Stomach (tissue), 9 donors: Measurements from ENCODE around the gene MED15. TPM values are rescaled to one million over a fixed set of nuclear protein-coding genes. Genes with fewer than 3 reads are reported as not detected.
A peak's percentile ranks its signal among the peaks of the same experiment; 100 is the strongest.

Experiments used
- DNase-seq, 2 donors: peaks; one replicate each; pipeline versions ENCODE4 v3.0.0 to v3.0.0-alpha.2; 2013 to 2019
- H3K27ac ChIP-seq, 5 donors: fragments of 200-600 bp in 4 of 5; sonication (generic) in 4 of 5; one replicate each; pipeline ENCODE4 v1.5.1; 2013 to 2019; ENCODE audit warnings: mild to moderate bottlenecking in 1 of 5, moderate library complexity in 1 of 5
- H3K27me3 ChIP-seq, 3 donors: fragments of 200-600 bp; sonication (generic); one replicate each; pipeline ENCODE4 v1.5.1; 2017 to 2019; ENCODE audit warnings: mixed run types in 1 of 3
- H3K36me3 ChIP-seq, 4 donors: fragments of 200-600 bp; sonication (generic); 1 replicate in 3 of 4; 2 replicates in 1 of 4; pipeline ENCODE4 v1.5.1; 2016 to 2019
- H3K4me1 ChIP-seq, 4 donors: fragments of 200-600 bp; sonication (generic); one replicate each; pipeline ENCODE4 v1.5.1; 2016 to 2019
- H3K4me3 ChIP-seq, 4 donors: fragments of 200-600 bp; sonication (generic) in 3 of 4; one replicate each; pipeline ENCODE4 v1.5.1; 2016 to 2019; ENCODE audit warnings: mild to moderate bottlenecking in 1 of 4
- H3K9me3 ChIP-seq, 4 donors: fragments of 200-600 bp; sonication (generic); one replicate each; pipeline ENCODE4 v1.5.1; 2016 to 2019
- CTCF ChIP-seq, 7 experiments: fragments of 450-650 bp in 4 of 7; fragments of 200-600 bp in 3 of 7; sonication (generic) in 3 of 7; IDR thresholded peaks; one replicate each; pipeline ENCODE4 v1.5.1; 2016 to 2019; ENCODE audit warnings: antibody characterized with exemption in 7 of 7, control low read depth in 2 of 7, mild to moderate bottlenecking in 1 of 7
- EP300 ChIP-seq: sonication (generic); formaldehyde crosslinking; IDR thresholded peaks from one replicate; pipeline ENCODE4 v1.6.1; 2017; ENCODE audit warnings: antibody characterized with exemption
- POLR2A ChIP-seq, 4 donors: fragments of 450-650 bp; IDR thresholded peaks; one replicate each; pipeline ENCODE4 v1.6.1; 2016; ENCODE audit warnings: antibody characterized with exemption in 4 of 4, control low read depth in 2 of 4, mild to moderate bottlenecking in 1 of 4, moderate library complexity in 1 of 4
- POLR2AphosphoS5 ChIP-seq, 3 donors: sonication (generic); formaldehyde crosslinking; IDR thresholded peaks; one replicate each; pipeline ENCODE4 v1.6.1; 2016; ENCODE audit warnings: antibody characterized with exemption in 3 of 3
- WGBS, 5 donors: extraction: QIAGEN DNeasy Blood & Tissue Kit in 3 of 5; methylation state at CpG; one replicate each; pipeline versions ENCODE4 v1.1.5 to v1.1.7; 2013 to 2018; 5-methylcytosine and 5-hydroxymethylcytosine counted together
- intact Hi-C: fragments of 100-400 bp; cut with DNase I; formaldehyde crosslinking; loops from one replicate; pipeline ENCODE4 v1.15.1; 2023; ENCODE audit warnings: low total_unique reads
- polyA plus RNA-seq, 3 donors: library from polyadenylated mRNA; stranded (reverse); fragments of 200-250 nt; gene quantifications; one replicate each; pipeline ENCODE4 v1.2.3, GENCODE V29; 2013
- total RNA-seq, 5 donors: library from RNA; depleted of rRNA; stranded (reverse); fragments of >200 nt; gene quantifications; one replicate each; pipeline versions ENCODE4 v1.1.0 to v1.2.3, GENCODE V29; 2014 to 2016
- donor health status: healthy with polysubstance abuse.
- donor health status: Bipolar disorder and iron deficiency.
- donor health status: healthy.

MED15 gene
- total and polyA plus RNA-seq, 8 donors = 28.3 to 289 (median 69.6) TPM

DNA sequence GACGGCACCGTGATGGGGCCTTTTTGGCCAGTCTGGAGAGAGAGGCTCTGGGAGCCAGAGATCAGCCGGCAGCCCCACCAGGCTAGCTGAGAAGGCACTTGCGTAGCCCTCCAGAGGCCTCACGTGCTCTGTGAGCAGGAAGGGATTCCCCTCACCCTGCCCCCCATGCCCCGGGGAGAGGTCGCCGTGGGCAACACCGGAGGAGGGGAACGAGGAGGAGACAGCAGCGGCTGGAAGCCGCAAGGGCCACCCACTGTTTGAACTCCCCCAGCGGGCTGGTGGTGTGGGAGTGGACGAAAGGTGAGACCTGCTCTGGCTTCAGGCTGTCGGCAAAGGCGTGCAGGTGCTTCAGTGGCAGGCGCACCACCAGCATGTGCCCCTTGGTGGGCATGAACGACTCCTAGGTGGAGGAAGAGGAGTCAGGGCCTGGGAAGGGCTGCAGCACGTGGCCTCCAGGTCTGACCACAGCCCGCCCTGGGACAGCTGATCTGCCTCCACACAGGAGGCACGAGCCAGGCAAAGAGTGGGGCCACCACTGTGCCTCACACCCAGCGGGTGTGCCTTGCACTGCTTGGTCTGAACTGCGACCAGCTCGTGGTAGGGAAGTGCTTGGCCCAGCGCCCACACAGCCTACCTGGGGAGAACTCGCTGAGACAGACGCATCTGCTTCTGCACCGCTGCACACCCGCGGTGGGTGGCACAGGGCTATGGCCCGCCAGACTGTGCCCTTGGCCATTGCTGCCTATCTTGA, 99.9 kb downstream of the MED15 start:
- Histone ChIP-seq H3K27ac (no peak overlapping the region), H3K9me3 (no peaks in the 10 kb centered on the region), H3K27me3 (peaks cover 0 to 22% (median 0%) of the 10 kb centered on the region in 3 donors), H3K36me3 (no peaks in the 10 kb centered on the region), H3K4me1 (peaks cover 3 to 17% (median 9%) of the 10 kb centered on the region in 4 donors), H3K4me3 (no peak overlapping the region)
- 37 to 58% (median 46%) methylated on average over 24 to 31 of the region's 31 CpGs for whole genome bisulfite sequencing, 5 donors
- TF ChIP-seq EP300 = no peak
- no peak for TF ChIP-seq POLR2AphosphoS5 (IDR thresholded peaks at IDR 0.05)
- TF ChIP-seq POLR2A (IDR thresholded peaks at IDR 0.05) = no peak
- TF ChIP-seq CTCF (IDR thresholded peaks at IDR 0.05) = no peak
- intact Hi-C loops = loop anchor here (10.0 kb wide), 1 partner anchor 87 kb away; no protein-coding TSS in a partner anchor
- DNase-seq = peak in 1 of 2 donors; percentile 63

GRCh38 chr22:20610243-20610686, 102.9 kb downstream of the MED15 start:
- TF ChIP-seq CTCF (IDR thresholded peaks at IDR 0.05) (no peak), EP300 (no peak), POLR2AphosphoS5 (IDR thresholded peaks at IDR 0.05) (no peak), POLR2A (IDR thresholded peaks at IDR 0.05) (no peak)
- intact Hi-C loops = no loop called here
- Histone ChIP-seq H3K27me3 (peaks cover 0 to 22% (median 0%) of the 10 kb centered on the region in 3 donors), H3K36me3 (no peaks in the 10 kb centered on the region), H3K9me3 (no peaks in the 10 kb centered on the region), H3K4me1 (peaks cover 3 to 17% (median 9%) of the 10 kb centered on the region in 4 donors), H3K27ac (no peak overlapping the region), H3K4me3 (no peak overlapping the region)
- WGBS, 5 donors = 84 to 92% (median 88%) methylated on average over 5 to 8 of the region's 8 CpGs
- DNase-seq = no peak

GRCh38 chr22:20610757-20611156, 103.3 kb downstream of the MED15 start:
- 76 to 90% (median 86%) methylated on average over 6 to 8 of the region's 8 CpGs for WGBS, 5 donors
- Histone ChIP-seq H3K27ac (no peak overlapping the region), H3K27me3 (peaks cover 0 to 19% (median 0%) of the 10 kb centered on the region in 3 donors), H3K9me3 (no peaks in the 10 kb centered on the region), H3K4me1 (peaks cover 3 to 15% (median 9%) of the 10 kb centered on the region in 4 donors), H3K4me3 (no peak overlapping the region), H3K36me3 (no peaks in the 10 kb centered on the region)
- intact Hi-C loops = no loop called here
- TF ChIP-seq POLR2AphosphoS5 (IDR thresholded peaks at IDR 0.05) (no peak), POLR2A (IDR thresholded peaks at IDR 0.05) (no peak), EP300 (no peak), CTCF (IDR thresholded peaks at IDR 0.05) (no peak)
- no peak for DNase-seq

DNA sequence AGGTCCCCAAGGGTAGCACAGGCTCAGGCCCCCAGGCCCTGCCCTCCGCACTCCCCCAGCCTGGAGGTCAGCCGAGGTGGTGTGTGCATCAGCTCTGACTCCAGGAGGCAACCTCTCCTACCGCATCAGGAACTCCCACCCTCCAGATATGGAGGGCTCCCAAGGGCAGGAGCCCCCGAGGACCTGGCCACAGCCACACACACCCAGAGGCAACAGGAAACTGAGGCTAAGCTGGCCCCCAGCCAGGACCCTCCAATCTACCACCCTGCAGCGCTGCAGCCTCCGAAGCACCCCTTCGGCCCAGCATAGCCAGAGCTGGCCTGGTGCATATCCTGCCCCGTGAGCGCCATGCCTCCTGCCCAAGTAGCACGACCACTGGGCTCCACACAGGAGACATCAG, 104.0 kb downstream of the MED15 start:
- peaks cover under 1 to 9% (median 3%) of the 10 kb centered on the region in 4 donors for H3K4me1 ChIP-seq
- no peaks in the 10 kb centered on the region for H3K36me3 ChIP-seq
- no peak for TF ChIP-seq POLR2A (IDR thresholded peaks at IDR 0.05)
- no peak for TF ChIP-seq EP300
- TF ChIP-seq POLR2AphosphoS5 (IDR thresholded peaks at IDR 0.05) = no peak
- TF ChIP-seq CTCF (IDR thresholded peaks at IDR 0.05) = no peak
- no peaks in the 10 kb centered on the region for H3K9me3 ChIP-seq
- H3K27ac ChIP-seq = no peak overlapping the region
- DNase-seq = no peak
- intact Hi-C loops = no loop called here
- peaks cover 0 to 12% (median 0%) of the 10 kb centered on the region in 3 donors for H3K27me3 ChIP-seq
- no peak overlapping the region for H3K4me3 ChIP-seq
- WGBS, 5 donors = 84 to 93% (median 89%) methylated on average over 4 to 10 of the region's 10 CpGs
